ENCODE data around the gene RASA1. TPM values are rescaled to one million over a fixed set of nuclear protein-coding genes. Genes with fewer than 3 reads are reported as not detected.
A peak's percentile ranks its signal among the peaks of the same experiment; 100 is the strongest.

RASA1 gene
- 37.3 and 40.1 TPM in 2 replicates for total RNA-seq (2014; rRNA removed)
- percentile 95 among the genes with signal in this experiment for Bru-seq, nascent RNA
- BruChase-seq, experiment 1, labeled RNA remaining after a 6-hour chase: percentile 82 among the genes with signal in this experiment
- percentile 90 among the genes with signal in this experiment for BruChase-seq, experiment 2, labeled RNA remaining after a 2-hour chase
- long read RNA-seq, transcript RASA1-201 (25 exons, 3,752 nt): major isoform, 64 of 94 reads
- long read RNA-seq, partial matches to known transcripts: 8 of 94 reads
- long read RNA-seq, other reads (novel, unspliced or antisense): 22 of 94 reads

DNA sequence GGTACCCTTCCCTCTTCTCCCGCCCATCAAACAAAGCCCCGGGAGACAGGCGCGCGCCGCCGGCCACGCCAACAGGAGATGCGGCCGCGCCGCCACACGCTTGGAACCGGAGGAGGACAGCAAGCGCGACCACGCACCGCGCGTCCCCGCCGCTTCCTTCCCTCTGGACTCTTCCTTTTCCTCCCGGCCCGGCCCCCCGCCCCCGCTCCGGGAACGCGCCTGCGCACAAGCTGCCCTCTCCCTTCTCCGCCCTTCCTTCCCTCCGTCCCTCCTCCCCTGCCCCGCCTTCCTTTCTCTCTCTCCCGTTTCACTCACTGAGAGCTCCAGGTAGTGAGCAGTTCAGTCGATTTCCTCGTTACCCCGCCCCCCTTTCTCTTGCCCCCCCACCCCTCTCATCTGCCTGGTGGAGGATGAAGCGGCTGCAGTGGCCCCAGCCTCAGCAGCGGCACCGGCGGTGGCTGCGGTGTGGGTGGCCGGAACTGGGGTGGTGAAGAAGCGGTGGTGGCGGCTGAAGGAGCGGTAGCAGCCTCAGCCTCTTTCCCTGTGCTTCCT is at the start of gene RASA1:
TSS of gene RASA1 (plus strand) at position 310 of the 552 bp plus-strand sequence. CDS start 569 bp downstream, outside the sequence.
- no TSS peak for BruUV-seq (replicated peaks)

DNA sequence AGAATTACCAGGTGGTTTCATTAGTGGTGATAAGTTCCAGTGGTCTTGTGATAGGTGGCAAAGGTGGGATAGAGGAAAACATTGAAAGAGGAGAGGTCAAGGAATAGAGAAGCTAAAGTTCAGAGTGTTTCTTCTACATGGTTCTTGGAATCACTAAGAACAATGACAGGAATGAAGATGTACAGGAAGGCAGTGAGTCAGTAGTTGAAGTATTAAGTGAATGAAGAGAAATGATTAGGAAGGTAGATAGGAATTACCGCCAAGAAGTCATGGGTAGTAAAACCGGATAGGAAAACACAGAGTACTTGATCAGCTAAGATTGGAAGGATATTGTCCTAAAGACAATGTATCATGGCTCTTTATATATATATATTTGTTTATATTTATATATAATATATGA is 37.9 kb upstream of the RASA1 start:
- intact Hi-C loops (cut with micrococcal nuclease): no loop called here
- DNase-seq (peak; percentile 63), ATAC-seq (no peak)
- no peak overlapping the region for H2AFZ ChIP-seq (ENCODE audit: low read length)
- H3K9ac ChIP-seq (ENCODE audit: low read length): no peak overlapping the region
- no peaks in the 10 kb centered on the region; the same call in 1 of the 2 replicates for H3K9me2 ChIP-seq (replicated peaks; ENCODE audit: low read length)
- no peaks in the 10 kb centered on the region for H4K20me1 ChIP-seq (ENCODE audit: low read length)
- no TSS peak for BruUV-seq (replicated peaks)
- H3K4me3 ChIP-seq (ENCODE audit: low read length): no peak overlapping the region
- H3K27ac ChIP-seq (ENCODE audit: low read length): no peak overlapping the region
- ChIA-PET POLR2A (ENCODE audit: unreplicated experiment) (no interaction called here), CTCF (no interaction called here)
- H3F3A ChIP-seq (ENCODE audit: low read length, unreplicated experiment): no peaks in the 10 kb centered on the region
- peaks cover 8% of the 10 kb centered on the region; the same call in 1 of the 2 replicates for H3K4me1 ChIP-seq (ENCODE audit: insufficient read depth, low read length)
- no peak for TF ChIP-seq CTCF (conservative IDR thresholded peaks at IDR 0.05; ENCODE audit: low read depth, low read length)
- no peak for TF ChIP-seq EZH2phosphoT487 (IDR thresholded peaks at IDR 0.05; ENCODE audit: borderline replicate concordance, low read length)
- TF ChIP-seq EZH2 (IDR thresholded peaks at IDR 0.05; ENCODE audit: low read length, unreplicated experiment): no peak
- H3K9me3 ChIP-seq (ENCODE audit: low read length): no peaks in the 10 kb centered on the region
- no peaks in the 10 kb centered on the region for H3K27me3 ChIP-seq (ENCODE audit: low read length)
- H3K36me3 ChIP-seq (ENCODE audit: low read depth, low read length): no peaks in the 10 kb centered on the region
- H3K4me2 ChIP-seq (ENCODE audit: low read length): no peak overlapping the region
- H3K79me2 ChIP-seq (ENCODE audit: low read length): no peaks in the 10 kb centered on the region

More for the DNA sequence above, at the start of gene RASA1:
- intact Hi-C loops (cut with micrococcal nuclease): loop anchor here (1.0 to 5.0 kb wide), 6 partner anchors 70 to 197 kb away; no protein-coding TSS in a partner anchor
- ChIA-PET POLR2A (ENCODE audit: unreplicated experiment) (interaction anchor here (0.5 to 1.4 kb wide), 25 partner anchors 10 to 1779 kb away, joined by 3 to 37 read pairs (median 7); no protein-coding TSS in a partner anchor), CTCF (interaction anchor here (0.5 to 1.0 kb wide), 4 partner anchors 132 to 281 kb away, joined by 3 to 4 read pairs (median 4); no protein-coding TSS in a partner anchor)
- H3K27me3 ChIP-seq (ENCODE audit: low read length): no peaks in the 10 kb centered on the region
- peak within 1 kb of the TSS; percentile 79 for H3K27ac ChIP-seq (ENCODE audit: low read length)
- TF ChIP-seq CTCF (conservative IDR thresholded peaks at IDR 0.05; ENCODE audit: low read depth, low read length) (no peak), EZH2 (IDR thresholded peaks at IDR 0.05; ENCODE audit: low read length, unreplicated experiment) (no peak), EZH2phosphoT487 (IDR thresholded peaks at IDR 0.05; ENCODE audit: borderline replicate concordance, low read length) (no peak; the same call in 1 of the 2 replicates)
- peaks cover 47% of the 10 kb centered on the region for H3K79me2 ChIP-seq (ENCODE audit: low read length)
- peak; percentile 98 for DNase-seq
- peak within 1 kb of the TSS; percentile 91 for H3K4me2 ChIP-seq (ENCODE audit: low read length)
- peaks cover 14% of the 10 kb centered on the region; the same call in 1 of the 2 replicates for H3K4me1 ChIP-seq (ENCODE audit: insufficient read depth, low read length)
- H3K9ac ChIP-seq (ENCODE audit: low read length): peak within 1 kb of the TSS; percentile 81
- peak within 1 kb of the TSS; percentile 95 for H3K4me3 ChIP-seq (ENCODE audit: low read length)
- 0 out of 2 replicates have a peak, but pooled peaks cover 10% of the 10 kb centered on the region for H4K20me1 ChIP-seq (ENCODE audit: low read length)
- H3K9me3 ChIP-seq (ENCODE audit: low read length): no peaks in the 10 kb centered on the region
- H3K36me3 ChIP-seq (ENCODE audit: low read depth, low read length): no peaks in the 10 kb centered on the region
- peak; percentile 71 for ATAC-seq
- no peaks in the 10 kb centered on the region for H3F3A ChIP-seq (ENCODE audit: low read length, unreplicated experiment)
- no peaks in the 10 kb centered on the region for H3K9me2 ChIP-seq (replicated peaks; ENCODE audit: low read length)
- H2AFZ ChIP-seq (ENCODE audit: low read length): peak within 1 kb of the TSS; percentile 81

Data from PC-3 (cell line).